ENCODE data around the gene GLIPR2.
A peak's percentile ranks its signal among the peaks of the same experiment; 100 is the strongest.
"Not testable (repeated sequence)": the region's sequence is repeated elsewhere in the genome, so short reads cannot be mapped to it uniquely, and the experiment has no call there.

The GLIPR2 gene

GRCh38 chr9:36144309-36145232 is 8.0 kb downstream of the GLIPR2 start:
- DNase-seq (ENCODE audit: low read depth in 2 of 2): no peak

GRCh38 chr9:36145970-36146369 is 9.4 kb downstream of the GLIPR2 start:
- no peak for DNase-seq (ENCODE audit: low read depth in 2 of 2)

GRCh38 chr9:36146651-36147050 is 10.1 kb downstream of the GLIPR2 start:
- no peak for DNase-seq (ENCODE audit: low read depth in 2 of 2)

GRCh38 chr9:36147441-36148175 is 11.1 kb downstream of the GLIPR2 start:
- DNase-seq (ENCODE audit: low read depth in 2 of 2): no peak

- DNase-seq (ENCODE audit: low read depth in 2 of 2): peak in 1 of 2 donors; percentile 58
Measured at GRCh38 chr9:36148311-36149051, 11.9 kb downstream of the GLIPR2 start.

- no peak for DNase-seq (ENCODE audit: low read depth in 2 of 2)
Measured at GRCh38 chr9:36149197-36149596, 12.7 kb downstream of the GLIPR2 start.

- DNase-seq (ENCODE audit: low read depth in 2 of 2): no peak
Measured at GRCh38 chr9:36150574-36151315, 14.2 kb downstream of the GLIPR2 start.

- DNase-seq (ENCODE audit: low read depth in 2 of 2): peak; percentile 63 to 69
Measured at GRCh38 chr9:36151316-36152210, 15.0 kb downstream of the GLIPR2 start.

GRCh38 chr9:36152741-36153438 is 16.4 kb downstream of the GLIPR2 start:
- no peak for DNase-seq (ENCODE audit: low read depth in 2 of 2)

GRCh38 chr9:36153746-36154145 is 17.2 kb downstream of the GLIPR2 start:
- no peak for DNase-seq (ENCODE audit: low read depth in 2 of 2)

GRCh38 chr9:36154331-36154952 is 17.9 kb downstream of the GLIPR2 start:
- DNase-seq (ENCODE audit: low read depth in 2 of 2): no peak

GRCh38 chr9:36156116-36156515 is 19.6 kb downstream of the GLIPR2 start:
- no peak for DNase-seq (ENCODE audit: low read depth in 2 of 2)

- no peak for DNase-seq (ENCODE audit: low read depth in 2 of 2)
Measured at GRCh38 chr9:36158122-36158521, 21.6 kb downstream of the GLIPR2 start.

GRCh38 chr9:36158917-36159316 is 22.4 kb downstream of the GLIPR2 start:
- no peak for DNase-seq (ENCODE audit: low read depth in 2 of 2)

- not testable (repeated sequence) for DNase-seq (ENCODE audit: low read depth in 2 of 2)
Measured at GRCh38 chr9:36159509-36159908, 23.0 kb downstream of the GLIPR2 start.

GRCh38 chr9:36160126-36160525 is 23.6 kb downstream of the GLIPR2 start:
- DNase-seq (ENCODE audit: low read depth in 2 of 2): not testable (repeated sequence)

- DNase-seq (ENCODE audit: low read depth in 2 of 2): no peak
Measured at GRCh38 chr9:36161187-36161586, 24.7 kb downstream of the GLIPR2 start.

GRCh38 chr9:36162211-36162738 is 25.7 kb downstream of the GLIPR2 start:
- no peak for DNase-seq (ENCODE audit: low read depth in 2 of 2)
